K562 (cell line): Measurements from ENCODE around the gene UQCR11. TPM values are rescaled to one million over a fixed set of nuclear protein-coding genes. Genes with fewer than 3 reads are reported as not detected.

Experiments used
- CHCHD3 ChIP-seq: fragments of 250-450 bp; sonication (Bioruptor Pico); IDR thresholded peaks from 2 replicates; pipeline ENCODE4 v2.1.2; 2022; ENCODE audit warnings: mild to moderate bottlenecking
- CLOCK ChIP-seq: fragments of 250-450 bp; sonication (Bioruptor Pico); IDR thresholded peaks from 2 replicates; pipeline ENCODE4 v1.4.0; 2020; ENCODE audit warnings: mild to moderate bottlenecking, moderate library complexity, borderline replicate concordance
- NRF1 ChIP-seq, 2 experiments: fragments of 450-650 bp; IDR thresholded peaks in 1 of 2; conservative IDR thresholded peaks in 1 of 2; 2 replicates each; pipeline ENCODE4 v1.6.1; 2014; ENCODE audit warnings: mild to moderate bottlenecking in 2 of 2
- NUFIP1 ChIP-seq: fragments of 450-650 bp; IDR thresholded peaks from 2 replicates; pipeline ENCODE4 v1.6.1; 2018; ENCODE audit not compliant: partially characterized antibody
- POLR2B ChIP-seq: fragments of 450-650 bp; IDR thresholded peaks from 2 replicates; pipeline ENCODE4 v1.6.1; 2018; ENCODE audit warnings: low read depth; ENCODE audit not compliant: partially characterized antibody
- RBM17 ChIP-seq: fragments of 200-400 bp; formaldehyde crosslinking; IDR thresholded peaks from 2 replicates; pipeline ENCODE4 v1.6.1; 2017; ENCODE audit warnings: low read depth, mild to moderate bottlenecking, low read length, borderline replicate concordance
- RBM25 ChIP-seq: fragments of 200-400 bp; formaldehyde crosslinking; IDR thresholded peaks from 2 replicates; pipeline ENCODE4 v1.6.1; 2018; ENCODE audit warnings: low read length, low read depth, moderate library complexity; ENCODE audit not compliant: severe bottlenecking
- RBM39 ChIP-seq: fragments of 200-400 bp; formaldehyde crosslinking; optimal IDR thresholded peaks from 2 replicates; pipeline ENCODE3; 2018; ENCODE audit warnings: low read depth, low read length
- SMAD4 ChIP-seq: fragments of 250-450 bp; sonication (Bioruptor Pico); conservative IDR thresholded peaks from 2 replicates; pipeline ENCODE4 v1.8.0; 2021; ENCODE audit warnings: inconsistent platforms, mild to moderate bottlenecking, moderate library complexity
- TAF15 ChIP-seq: fragments of 200-400 bp; formaldehyde crosslinking; IDR thresholded peaks from 2 replicates; pipeline ENCODE4 v1.6.1; 2017; ENCODE audit warnings: mild to moderate bottlenecking, low read depth, low read length, moderate library complexity
- THRAP3 ChIP-seq: fragments of 450-650 bp; IDR thresholded peaks from 2 replicates; pipeline ENCODE4 v1.6.1; 2016; ENCODE audit warnings: mild to moderate bottlenecking, inconsistent platforms, borderline replicate concordance
- ZC3H8 ChIP-seq: fragments of 450-650 bp; IDR thresholded peaks from 2 replicates; pipeline ENCODE4 v1.6.1; 2017
- ZNF3 ChIP-seq: fragments of 250-450 bp; sonication (Bioruptor Pico); IDR thresholded peaks from 2 replicates; pipeline ENCODE4 v1.5.0; 2021; ENCODE audit warnings: mild to moderate bottlenecking, moderate library complexity
- polyA plus RNA-seq, 8 experiments: library from polyadenylated mRNA; depleted of rRNA in 4 of 8; stranded (reverse) in 5 of 8; unstranded in 3 of 8; fragments of >200 nt; fragmentation: Nextera tagmentation in 2 of 8; fragmentation: Illumina TruSeq in 1 of 8; extraction: Ambion mirVana in 2 of 8; extraction: Trizol in 1 of 8; gene quantifications; 2 replicates each; pipeline versions ENCODE4 v1.2.1 to v1.2.3, GENCODE V29; 2011 to 2014; ENCODE audit warnings: inconsistent platforms in 1 of 8, missing spikeins in 1 of 8
- total RNA-seq, 7 experiments: library from RNA; depleted of rRNA in 6 of 7; stranded (reverse); fragments of >200 nt in 6 of 7; fragmentation: Illumina TruSeq in 2 of 7; extraction: Trizol in 2 of 7; gene quantifications; 2 replicates each; pipeline versions ENCODE4 v1.2.1 to v1.2.3, GENCODE V29; 2011 to 2021; ENCODE audit warnings: low replicate concordance in 1 of 7
- TF ChIP-seq, protein P1 (sequence below): sonication (generic); formaldehyde crosslinking; IDR thresholded peaks from 2 replicates; pipeline ENCODE4 v1.8.0; 2022; ENCODE audit warnings: mild to moderate bottlenecking, missing genetic modification reagents
- TF ChIP-seq, protein P2 (sequence below): fragments of 450-650 bp; formaldehyde crosslinking; IDR thresholded peaks from 2 replicates; pipeline ENCODE4 v1.4.0; 2022; ENCODE audit warnings: missing genetic modification characterization
- TF ChIP-seq, protein P3 (sequence below): fragments of 250-450 bp; sonication (Bioruptor Pico); IDR thresholded peaks from 2 replicates; pipeline ENCODE4 v1.8.0; 2022; ENCODE audit warnings: inconsistent platforms, mild to moderate bottlenecking, moderate library complexity, borderline replicate concordance
- TF ChIP-seq, protein P4 (sequence below): IDR thresholded peaks from 2 replicates; pipeline ENCODE4 v1.6.1; 2011; ENCODE audit warnings: borderline replicate concordance, low read depth, mild to moderate bottlenecking, moderate library complexity, low read length; ENCODE audit not compliant: insufficient read depth, poor library complexity, severe bottlenecking

UQCR11 gene
- total and polyA plus RNA-seq, 9 of the 15 experiments (the other 6 are each of a cell fraction or from before 2014, with no cell fraction given), result 57.6 to 394 (median 259) TPM

DNA sequence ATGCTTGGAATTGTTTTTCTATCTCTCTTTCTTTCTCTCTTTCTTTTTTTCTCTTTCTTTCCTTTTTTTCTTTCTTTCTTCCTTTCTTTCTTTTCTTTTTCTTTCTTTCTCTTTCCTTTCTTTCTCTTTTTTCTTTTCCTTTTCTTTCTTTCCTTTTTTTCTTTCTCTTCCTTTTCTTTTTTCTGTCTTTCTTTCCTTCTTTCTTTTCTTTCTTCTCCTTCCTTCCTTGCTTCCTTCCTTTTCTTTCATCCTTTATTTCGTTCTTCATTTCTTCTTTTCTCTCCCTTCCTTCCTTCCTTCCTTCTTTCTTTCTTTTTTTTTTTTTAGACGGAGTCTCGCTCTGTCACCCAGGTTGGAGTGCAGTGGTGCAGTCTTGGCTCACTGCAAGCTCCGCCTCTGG, 35.3 kb downstream of the UQCR11 start (continued):
- no peak for TF ChIP-seq CLOCK (CRISPR knock-in tag)
- no peak for TF ChIP-seq RBM17
- TF ChIP-seq THRAP3, result no peak
- TF ChIP-seq TAF15, result no peak
- no peak for TF ChIP-seq ZC3H8
- TF ChIP-seq, protein P1, sequence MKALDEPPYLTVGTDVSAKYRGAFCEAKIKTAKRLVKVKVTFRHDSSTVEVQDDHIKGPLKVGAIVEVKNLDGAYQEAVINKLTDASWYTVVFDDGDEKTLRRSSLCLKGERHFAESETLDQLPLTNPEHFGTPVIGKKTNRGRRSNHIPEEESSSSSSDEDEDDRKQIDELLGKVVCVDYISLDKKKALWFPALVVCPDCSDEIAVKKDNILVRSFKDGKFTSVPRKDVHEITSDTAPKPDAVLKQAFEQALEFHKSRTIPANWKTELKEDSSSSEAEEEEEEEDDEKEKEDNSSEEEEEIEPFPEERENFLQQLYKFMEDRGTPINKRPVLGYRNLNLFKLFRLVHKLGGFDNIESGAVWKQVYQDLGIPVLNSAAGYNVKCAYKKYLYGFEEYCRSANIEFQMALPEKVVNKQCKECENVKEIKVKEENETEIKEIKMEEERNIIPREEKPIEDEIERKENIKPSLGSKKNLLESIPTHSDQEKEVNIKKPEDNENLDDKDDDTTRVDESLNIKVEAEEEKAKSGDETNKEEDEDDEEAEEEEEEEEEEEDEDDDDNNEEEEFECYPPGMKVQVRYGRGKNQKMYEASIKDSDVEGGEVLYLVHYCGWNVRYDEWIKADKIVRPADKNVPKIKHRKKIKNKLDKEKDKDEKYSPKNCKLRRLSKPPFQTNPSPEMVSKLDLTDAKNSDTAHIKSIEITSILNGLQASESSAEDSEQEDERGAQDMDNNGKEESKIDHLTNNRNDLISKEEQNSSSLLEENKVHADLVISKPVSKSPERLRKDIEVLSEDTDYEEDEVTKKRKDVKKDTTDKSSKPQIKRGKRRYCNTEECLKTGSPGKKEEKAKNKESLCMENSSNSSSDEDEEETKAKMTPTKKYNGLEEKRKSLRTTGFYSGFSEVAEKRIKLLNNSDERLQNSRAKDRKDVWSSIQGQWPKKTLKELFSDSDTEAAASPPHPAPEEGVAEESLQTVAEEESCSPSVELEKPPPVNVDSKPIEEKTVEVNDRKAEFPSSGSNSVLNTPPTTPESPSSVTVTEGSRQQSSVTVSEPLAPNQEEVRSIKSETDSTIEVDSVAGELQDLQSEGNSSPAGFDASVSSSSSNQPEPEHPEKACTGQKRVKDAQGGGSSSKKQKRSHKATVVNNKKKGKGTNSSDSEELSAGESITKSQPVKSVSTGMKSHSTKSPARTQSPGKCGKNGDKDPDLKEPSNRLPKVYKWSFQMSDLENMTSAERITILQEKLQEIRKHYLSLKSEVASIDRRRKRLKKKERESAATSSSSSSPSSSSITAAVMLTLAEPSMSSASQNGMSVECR (CRISPR knock-in tag), result no peak
- TF ChIP-seq, protein P2, sequence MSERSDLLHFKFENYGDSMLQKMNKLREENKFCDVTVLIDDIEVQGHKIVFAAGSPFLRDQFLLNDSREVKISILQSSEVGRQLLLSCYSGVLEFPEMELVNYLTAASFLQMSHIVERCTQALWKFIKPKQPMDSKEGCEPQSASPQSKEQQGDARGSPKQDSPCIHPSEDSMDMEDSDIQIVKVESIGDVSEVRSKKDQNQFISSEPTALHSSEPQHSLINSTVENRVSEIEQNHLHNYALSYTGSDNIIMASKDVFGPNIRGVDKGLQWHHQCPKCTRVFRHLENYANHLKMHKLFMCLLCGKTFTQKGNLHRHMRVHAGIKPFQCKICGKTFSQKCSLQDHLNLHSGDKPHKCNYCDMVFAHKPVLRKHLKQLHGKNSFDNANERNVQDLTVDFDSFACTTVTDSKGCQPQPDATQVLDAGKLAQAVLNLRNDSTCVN (CRISPR knock-in tag), result no peak
- TF ChIP-seq CHCHD3 (CRISPR knock-in tag), result no peak
- no peak for TF ChIP-seq ZNF3
- TF ChIP-seq, protein P3, sequence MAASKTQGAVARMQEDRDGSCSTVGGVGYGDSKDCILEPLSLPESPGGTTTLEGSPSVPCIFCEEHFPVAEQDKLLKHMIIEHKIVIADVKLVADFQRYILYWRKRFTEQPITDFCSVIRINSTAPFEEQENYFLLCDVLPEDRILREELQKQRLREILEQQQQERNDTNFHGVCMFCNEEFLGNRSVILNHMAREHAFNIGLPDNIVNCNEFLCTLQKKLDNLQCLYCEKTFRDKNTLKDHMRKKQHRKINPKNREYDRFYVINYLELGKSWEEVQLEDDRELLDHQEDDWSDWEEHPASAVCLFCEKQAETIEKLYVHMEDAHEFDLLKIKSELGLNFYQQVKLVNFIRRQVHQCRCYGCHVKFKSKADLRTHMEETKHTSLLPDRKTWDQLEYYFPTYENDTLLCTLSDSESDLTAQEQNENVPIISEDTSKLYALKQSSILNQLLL (CRISPR knock-in tag), result no peak
- no peak for TF ChIP-seq SMAD4 (CRISPR knock-in tag)
- no peak for TF ChIP-seq POLR2B
- TF ChIP-seq, protein P4, sequence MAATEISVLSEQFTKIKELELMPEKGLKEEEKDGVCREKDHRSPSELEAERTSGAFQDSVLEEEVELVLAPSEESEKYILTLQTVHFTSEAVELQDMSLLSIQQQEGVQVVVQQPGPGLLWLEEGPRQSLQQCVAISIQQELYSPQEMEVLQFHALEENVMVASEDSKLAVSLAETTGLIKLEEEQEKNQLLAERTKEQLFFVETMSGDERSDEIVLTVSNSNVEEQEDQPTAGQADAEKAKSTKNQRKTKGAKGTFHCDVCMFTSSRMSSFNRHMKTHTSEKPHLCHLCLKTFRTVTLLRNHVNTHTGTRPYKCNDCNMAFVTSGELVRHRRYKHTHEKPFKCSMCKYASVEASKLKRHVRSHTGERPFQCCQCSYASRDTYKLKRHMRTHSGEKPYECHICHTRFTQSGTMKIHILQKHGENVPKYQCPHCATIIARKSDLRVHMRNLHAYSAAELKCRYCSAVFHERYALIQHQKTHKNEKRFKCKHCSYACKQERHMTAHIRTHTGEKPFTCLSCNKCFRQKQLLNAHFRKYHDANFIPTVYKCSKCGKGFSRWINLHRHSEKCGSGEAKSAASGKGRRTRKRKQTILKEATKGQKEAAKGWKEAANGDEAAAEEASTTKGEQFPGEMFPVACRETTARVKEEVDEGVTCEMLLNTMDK, result no peak
- no peak for TF ChIP-seq NRF1 (conservative IDR thresholded peaks at IDR 0.05 in 1 of 2, IDR thresholded peaks at IDR 0.05 in 1 of 2)
- no peak for TF ChIP-seq RBM25
- no peak for TF ChIP-seq NUFIP1
- TF ChIP-seq RBM39, result no peak
